ENCODE measurements around the gene PLA2G6.

GRCh38 chr22:38077096-38077495 lies 104.5 kb downstream of the PLA2G6 start:
- TF ChIP-seq ZNF239 (CRISPR knock-in tag; IDR thresholded peaks at IDR 0.05) (no peak), CTCF (IDR thresholded peaks at IDR 0.05 in 2 of 3, conservative IDR thresholded peaks at IDR 0.05 in 1 of 3; ENCODE audit: insufficient read depth in 2 of 3, low read depth in 1 of 3, low read length in 3 of 3) (no peak), ZNF224 (CRISPR knock-in tag; IDR thresholded peaks at IDR 0.05) (no peak), PRMT5 (CRISPR knock-in tag; IDR thresholded peaks at IDR 0.05) (no peak), ZSCAN29 (IDR thresholded peaks at IDR 0.05) (no peak), UBTF (IDR thresholded peaks at IDR 0.05; ENCODE audit: borderline replicate concordance in 1 of 2, low read depth in 2 of 2, low read length in 2 of 2) (no peak), MAX (CRISPR knock-in tag; IDR thresholded peaks at IDR 0.05) (no peak), POLR2A (conservative IDR thresholded peaks at IDR 0.05) (no peak)
- TF ChIP-seq, protein P1, sequence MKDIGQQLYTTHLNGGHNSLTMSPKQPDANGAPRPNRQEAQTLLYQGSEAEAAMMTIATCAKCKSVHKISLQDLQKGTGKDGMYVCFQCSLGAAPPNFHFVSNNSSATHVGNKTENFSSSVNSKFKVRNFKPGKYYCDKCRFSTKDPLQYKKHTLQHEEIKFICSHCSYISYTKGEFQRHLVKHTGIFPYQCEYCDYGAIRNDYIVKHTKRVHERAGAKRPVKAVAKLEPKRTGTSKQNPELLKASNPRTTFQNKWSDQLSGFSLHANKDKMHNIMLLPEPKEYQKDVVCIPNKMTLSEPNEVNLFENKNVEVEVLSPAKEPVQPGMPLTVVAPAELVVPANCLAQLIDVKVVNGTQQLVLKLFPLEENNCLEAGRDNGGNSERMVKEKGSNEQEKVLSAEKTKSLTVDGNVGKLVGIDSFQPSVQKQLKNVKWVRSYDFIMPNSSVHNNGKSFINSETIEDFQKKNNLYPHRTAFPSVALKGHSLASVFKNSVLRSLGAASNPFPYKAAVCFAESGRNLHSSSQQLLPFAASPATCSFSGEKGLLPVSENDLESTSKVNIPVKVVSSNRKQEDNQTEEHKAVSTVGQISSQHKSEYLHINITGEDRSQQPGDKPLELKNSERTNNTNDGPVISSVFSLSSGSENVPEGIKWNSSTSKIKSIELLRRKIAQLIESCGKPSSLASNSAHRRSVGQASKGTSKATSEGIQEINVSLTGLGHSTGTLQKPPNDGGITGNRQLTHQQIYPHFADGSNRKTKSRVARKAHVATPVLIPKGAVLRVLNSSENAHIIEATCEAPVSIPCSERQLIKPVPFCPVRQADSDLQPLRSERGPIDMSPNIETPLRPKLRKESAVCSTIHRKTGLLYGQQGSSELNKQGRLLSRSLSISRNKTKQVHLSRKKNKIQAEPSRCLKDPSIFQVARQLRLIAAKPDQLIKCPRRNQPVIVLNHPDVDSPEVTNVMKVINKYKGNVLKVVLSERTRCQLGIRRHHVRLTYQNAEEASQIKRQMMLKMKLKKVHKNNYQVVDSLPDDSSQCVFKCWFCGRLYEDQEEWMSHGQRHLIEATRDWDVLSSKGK (CRISPR knock-in tag; IDR thresholded peaks at IDR 0.05): no peak
- TF ChIP-seq, protein P2, sequence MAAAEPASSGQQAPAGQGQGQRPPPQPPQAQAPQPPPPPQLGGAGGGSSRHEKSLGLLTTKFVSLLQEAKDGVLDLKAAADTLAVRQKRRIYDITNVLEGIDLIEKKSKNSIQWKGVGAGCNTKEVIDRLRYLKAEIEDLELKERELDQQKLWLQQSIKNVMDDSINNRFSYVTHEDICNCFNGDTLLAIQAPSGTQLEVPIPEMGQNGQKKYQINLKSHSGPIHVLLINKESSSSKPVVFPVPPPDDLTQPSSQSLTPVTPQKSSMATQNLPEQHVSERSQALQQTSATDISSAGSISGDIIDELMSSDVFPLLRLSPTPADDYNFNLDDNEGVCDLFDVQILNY (CRISPR knock-in tag; IDR thresholded peaks at IDR 0.05): no peak

Data from K562 (cell line).